ENCODE measurements around the gene CFAP299.
"Not testable (repeated sequence)": the region's sequence is repeated elsewhere in the genome, so short reads cannot be mapped to it uniquely, and the experiment has no call there.

CFAP299 gene

GRCh38 chr4:80393246-80393969 lies 57.9 kb downstream of the CFAP299 start:
- no peak for DNase-seq

- no peak for DNase-seq
Measured at GRCh38 chr4:80393970-80394250, 58.4 kb downstream of the CFAP299 start.

DNA sequence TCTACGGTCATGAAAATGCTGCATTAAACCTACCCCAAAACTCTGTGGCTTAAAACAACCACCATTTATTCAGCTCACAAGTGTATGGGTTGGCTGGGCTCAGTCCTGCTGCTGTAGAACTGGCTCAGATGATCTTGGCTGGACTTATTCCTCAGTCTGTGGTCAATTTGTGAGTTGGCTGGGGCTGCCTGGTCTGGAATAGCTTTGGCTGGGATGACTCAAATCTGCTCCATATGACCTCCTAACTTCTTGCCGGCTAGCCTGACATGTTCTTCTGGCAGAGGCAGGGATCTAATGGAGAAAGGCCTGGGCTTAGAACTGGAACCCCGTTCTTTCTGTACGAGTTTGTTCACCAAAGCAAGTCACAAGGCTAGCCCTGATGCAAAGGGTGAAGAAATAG lies 71.7 kb downstream of the CFAP299 start:
- no peak for DNase-seq

- DNase-seq = no peak
Measured at GRCh38 chr4:80409809-80410208, 74.3 kb downstream of the CFAP299 start.

DNA sequence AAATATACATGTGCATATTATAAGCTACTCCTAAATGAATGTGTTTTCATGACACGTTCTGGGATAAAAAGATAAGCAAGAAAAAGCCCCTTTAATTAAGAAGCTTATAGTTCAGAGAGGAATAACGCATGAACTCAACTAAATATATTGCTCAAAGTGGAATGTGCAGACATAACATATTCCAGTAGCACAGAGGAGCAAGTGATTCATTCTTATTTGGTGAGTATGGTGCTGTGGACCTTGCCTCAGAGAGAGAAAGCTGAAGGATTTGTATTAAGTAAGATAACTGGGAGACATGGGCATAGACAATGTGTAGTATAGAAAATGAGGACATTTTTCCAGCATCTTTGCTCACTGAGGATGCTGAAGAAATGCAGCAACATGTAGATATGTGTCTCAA lies 76.8 kb downstream of the CFAP299 start:
- no peak for DNase-seq

DNA sequence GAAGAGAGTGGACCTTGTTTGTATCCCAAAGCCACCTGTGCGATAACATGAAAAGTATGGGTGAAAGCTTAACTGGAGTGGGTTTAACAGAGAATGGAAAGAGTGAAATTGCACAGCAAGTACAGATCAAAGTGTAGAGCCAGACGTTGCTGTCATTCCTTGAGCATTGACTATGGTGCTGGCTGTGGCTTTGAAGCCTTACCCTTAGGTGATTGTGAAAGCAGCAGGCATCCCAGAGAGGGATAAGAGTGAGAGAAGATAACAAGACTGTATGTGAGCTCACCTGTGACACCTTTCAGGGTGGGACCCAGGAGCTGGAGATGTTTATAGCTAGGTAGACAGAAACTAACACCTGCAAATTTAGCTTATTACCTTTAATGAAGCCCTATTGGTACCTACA lies 77.6 kb downstream of the CFAP299 start:
- DNase-seq = no peak

GRCh38 chr4:80417019-80417418 lies 81.5 kb downstream of the CFAP299 start:
- DNase-seq = no peak

GRCh38 chr4:80419946-80420345 lies 84.4 kb downstream of the CFAP299 start:
- DNase-seq = no peak

GRCh38 chr4:80420638-80421037 lies 85.1 kb downstream of the CFAP299 start:
- DNase-seq = no peak

DNA sequence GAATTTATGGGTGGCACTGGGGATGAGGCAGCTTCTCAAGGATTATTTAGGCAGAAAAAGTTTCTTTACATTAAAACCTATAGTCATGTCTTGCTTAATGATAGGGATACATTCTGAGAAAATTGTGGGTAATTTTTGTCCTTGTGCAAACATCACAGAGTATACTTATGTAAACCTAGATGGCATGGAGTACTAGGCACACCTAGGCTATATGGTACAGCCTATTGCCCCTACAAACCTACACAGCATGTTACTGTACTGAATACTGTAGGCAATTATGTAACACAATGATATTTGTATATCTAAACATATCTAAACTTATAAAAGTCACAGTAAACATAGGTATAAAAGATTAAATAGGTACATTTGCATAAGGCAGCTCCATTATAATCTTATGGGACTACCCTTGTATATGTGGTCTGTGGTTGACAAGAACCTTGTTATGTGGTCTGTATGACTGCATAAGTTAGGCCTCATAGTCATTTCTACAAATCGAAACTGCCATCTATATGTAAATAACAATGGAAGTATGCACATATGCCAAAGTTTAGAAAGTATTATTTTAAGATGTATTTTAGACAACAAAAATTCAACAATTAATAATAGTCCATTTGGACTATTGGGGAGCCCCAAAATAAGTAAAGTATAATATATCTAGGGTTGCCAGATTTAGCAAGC lies 87.3 kb downstream of the CFAP299 start:
- DNase-seq = no peak

GRCh38 chr4:80423553-80424224 lies 88.2 kb downstream of the CFAP299 start:
- DNase-seq = no peak

GRCh38 chr4:80424225-80424581 lies 88.7 kb downstream of the CFAP299 start:
- DNase-seq = no peak

- DNase-seq = no peak
Measured at GRCh38 chr4:80425124-80426100, 89.9 kb downstream of the CFAP299 start.

- no peak for DNase-seq
Measured at GRCh38 chr4:80431203-80431965, 95.9 kb downstream of the CFAP299 start.

GRCh38 chr4:80434238-80434637 lies 98.7 kb downstream of the CFAP299 start:
- no peak for DNase-seq

GRCh38 chr4:80438016-80438415 lies 102.5 kb downstream of the CFAP299 start:
- no peak for DNase-seq

DNA sequence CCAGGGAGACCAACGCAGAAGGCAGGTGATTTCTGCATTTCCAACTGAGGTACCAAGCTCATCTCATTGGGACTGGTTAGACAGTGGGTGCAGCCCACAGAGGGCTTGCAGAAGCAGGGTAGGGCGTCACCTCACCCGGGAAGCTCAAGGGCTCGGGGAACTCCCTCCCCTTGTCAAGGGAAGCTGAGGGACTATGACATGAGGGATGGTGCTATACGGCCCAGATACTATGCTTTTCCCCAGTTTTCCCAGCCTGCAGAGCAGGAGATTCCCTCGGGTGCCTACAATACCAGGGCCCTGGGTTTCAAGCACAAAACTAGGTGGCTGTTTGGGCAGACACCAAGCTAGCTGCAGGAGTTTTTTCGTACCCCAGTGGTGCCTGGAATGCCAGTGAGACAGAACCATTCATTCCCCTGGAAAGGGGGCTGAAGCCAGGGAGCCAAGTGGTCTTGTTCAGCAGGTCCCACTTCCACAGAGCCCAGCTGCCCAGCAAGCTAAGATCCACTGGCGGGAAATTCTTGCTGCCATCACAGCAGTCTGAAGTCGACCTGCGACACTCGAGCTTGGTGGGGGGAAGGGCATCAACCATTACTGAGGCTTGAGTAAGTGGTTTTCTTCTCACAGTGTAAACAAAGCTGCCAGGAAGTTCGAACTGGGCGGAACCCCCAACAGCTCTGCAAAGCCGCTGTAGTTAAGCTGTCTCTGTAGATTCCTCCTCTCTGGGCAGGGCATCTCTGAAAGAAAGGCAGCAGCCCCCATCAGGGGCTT lies 103.9 kb downstream of the CFAP299 start:
- DNase-seq = not testable (repeated sequence)

- no peak for DNase-seq
Measured at GRCh38 chr4:80446248-80446647, 110.7 kb downstream of the CFAP299 start.

DNA sequence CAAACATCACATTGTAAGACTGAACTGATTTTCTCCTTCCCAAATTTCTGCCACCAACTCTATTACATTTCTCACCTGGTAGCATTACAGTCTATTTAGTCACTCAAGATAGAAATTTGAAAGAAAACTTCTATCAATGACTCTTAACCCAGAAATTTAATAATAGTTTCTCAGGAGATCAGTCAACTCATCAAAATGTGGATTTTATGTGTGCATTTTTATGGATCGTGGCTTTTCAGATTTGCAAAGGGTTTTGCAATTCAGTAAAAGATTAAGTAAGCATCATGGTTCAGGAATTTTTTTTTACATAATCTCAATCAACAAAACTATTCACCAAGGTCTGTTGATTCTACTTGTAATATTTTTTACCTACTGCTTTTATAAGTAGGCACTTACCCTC lies 111.1 kb downstream of the CFAP299 start:
- no peak for DNase-seq

- DNase-seq = no peak
Measured at GRCh38 chr4:80447493-80447892, 112.0 kb downstream of the CFAP299 start.

DNA sequence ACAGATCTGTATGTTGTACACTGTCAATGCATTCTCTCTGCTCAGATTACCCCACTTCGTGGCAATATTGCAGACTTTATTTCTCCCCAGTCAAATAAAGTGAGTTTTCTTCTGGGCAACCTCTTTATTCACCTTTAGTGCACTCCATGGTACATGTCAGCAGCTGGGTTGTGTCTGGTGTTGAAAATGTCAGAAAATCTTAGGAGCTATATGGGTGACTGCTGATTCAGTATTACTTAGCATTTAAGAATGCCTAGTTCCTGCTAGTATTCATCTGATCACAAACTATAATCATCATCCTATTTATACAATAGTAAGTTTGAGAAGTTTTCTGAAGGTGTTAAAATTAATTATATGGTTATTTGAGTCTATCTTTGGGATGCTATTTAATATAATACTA lies 112.5 kb downstream of the CFAP299 start:
- no peak for DNase-seq

Measured in inflammatory macrophage (primary cell).